T-helper 1 cell (primary cell): ENCODE data around the gene SNRPB.

Source experiments
- DNase-seq, 5 donors: peaks; one replicate each; pipeline ENCODE4 v3.0.0-alpha.2; 2012 to 2020

SNRPB gene

GRCh38 chr20:2473516-2473915, 2.9 kb upstream of the SNRPB start:
- DNase-seq = no peak

DNA sequence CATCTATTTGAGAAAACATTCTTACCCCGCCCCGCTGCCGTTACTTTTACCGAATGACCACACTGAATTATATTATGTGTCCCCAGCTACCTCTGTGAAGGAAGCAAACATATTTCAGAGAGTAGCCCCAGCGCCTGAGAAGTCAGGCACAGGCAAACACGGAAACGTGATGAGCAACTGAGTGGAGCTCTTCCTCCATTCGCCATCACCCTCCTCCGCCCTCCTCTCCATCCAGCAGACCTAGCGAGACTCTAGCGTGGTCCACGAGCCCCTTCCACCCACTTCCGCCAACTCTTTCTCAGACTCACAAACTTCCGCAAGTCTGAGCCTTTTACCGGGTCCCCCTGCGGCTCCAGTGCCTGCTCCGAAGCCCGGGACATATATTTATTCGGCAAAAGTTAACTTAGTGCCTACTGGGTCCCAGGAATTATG, 582 bp downstream of the SNRPB start:
- peak; percentile 34 to 70 (median 57) for DNase-seq

GRCh38 chr20:2468581-2469407, 1.8 kb downstream of the SNRPB start:
- no peak for DNase-seq

DNA sequence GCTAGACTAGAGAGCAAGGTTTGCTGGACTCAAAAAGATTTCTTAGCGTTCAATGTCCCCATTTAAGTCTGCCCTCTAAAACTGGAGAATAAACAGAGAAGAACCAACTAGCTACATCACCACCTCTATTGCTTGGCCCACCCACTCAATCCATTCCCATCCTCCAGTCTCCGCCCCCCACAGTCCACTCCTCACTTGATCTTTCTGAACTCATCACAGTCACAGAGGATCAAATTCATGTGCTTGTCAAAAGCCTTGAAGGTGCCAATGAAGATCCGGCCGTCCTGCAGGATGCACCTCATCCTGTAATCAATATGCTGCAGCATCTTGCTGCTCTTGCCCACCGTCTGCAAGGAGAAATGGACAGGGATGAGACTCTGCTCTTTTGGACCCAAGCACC, 3.2 kb downstream of the SNRPB start:
- no peak for DNase-seq

DNA sequence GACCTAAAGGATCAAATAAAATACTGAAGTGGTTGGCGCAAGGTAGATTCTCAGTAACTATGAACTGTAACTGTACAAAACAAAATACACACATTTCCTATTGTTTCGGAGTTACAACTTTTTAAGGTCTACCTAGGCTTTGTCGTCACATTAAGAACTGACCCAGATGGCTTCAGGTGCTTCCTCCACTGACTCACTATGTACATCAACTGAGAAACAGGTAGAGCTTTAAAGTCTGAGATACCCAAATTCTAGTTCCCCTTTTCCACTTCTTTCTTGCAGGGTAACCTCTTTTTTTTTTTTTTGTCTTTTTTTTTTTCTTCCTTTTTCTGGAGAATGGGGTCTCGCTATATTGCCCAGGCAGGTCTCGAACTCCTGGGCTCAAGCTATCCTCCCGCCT, 5.5 kb downstream of the SNRPB start:
- no peak for DNase-seq

- no peak for DNase-seq
These were observed 6.8 kb downstream of the SNRPB start for GRCh38 chr20:2463616-2464365.

GRCh38 chr20:2462484-2462883, 8.1 kb downstream of the SNRPB start:
- no peak for DNase-seq

DNA sequence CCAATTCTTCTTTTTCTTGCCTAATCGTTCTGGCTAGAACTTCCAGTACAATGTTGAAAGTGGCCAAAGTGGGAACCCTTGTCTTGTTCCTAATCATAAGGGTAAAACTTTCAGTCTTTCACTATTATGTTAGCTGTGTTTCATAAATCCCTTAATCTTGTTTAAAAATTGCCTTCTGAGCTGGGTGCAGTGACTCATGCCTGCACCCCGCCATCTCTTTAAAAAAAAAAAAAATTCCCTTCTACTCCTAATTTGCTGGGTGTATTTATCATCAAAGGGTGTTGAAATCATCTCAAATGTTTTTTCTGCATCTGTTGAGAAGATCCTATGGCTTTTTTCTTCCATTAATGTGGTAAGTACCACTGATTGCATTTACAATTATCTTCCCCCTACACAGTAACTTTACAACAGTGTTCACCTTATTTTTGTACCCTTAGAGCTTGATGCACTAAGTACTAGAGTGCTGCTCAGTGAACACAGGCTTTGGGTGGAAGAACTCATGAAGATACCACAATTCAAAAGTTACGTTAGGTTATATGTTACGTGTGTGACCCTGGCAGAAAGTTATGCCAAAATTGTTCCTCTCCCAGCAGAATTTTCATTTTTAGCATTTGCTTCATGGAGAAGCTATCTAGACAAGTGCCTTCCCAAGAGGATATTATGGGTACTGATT, 9.7 kb downstream of the SNRPB start:
- DNase-seq = no peak

GRCh38 chr20:2459981-2460751, 10.4 kb downstream of the SNRPB start:
- DNase-seq = no peak

GRCh38 chr20:2458919-2459499, 11.6 kb downstream of the SNRPB start:
- no peak for DNase-seq

GRCh38 chr20:2455771-2456497, 14.7 kb downstream of the SNRPB start:
- DNase-seq = no peak

- no peak for DNase-seq
These were observed 16.8 kb downstream of the SNRPB start for GRCh38 chr20:2453792-2454191.

GRCh38 chr20:2451939-2452732, 18.5 kb downstream of the SNRPB start:
- DNase-seq = peak; percentile 16 to 53 (median 47)

- no peak for DNase-seq
These were observed 19.2 kb downstream of the SNRPB start for GRCh38 chr20:2451422-2451821.

DNA sequence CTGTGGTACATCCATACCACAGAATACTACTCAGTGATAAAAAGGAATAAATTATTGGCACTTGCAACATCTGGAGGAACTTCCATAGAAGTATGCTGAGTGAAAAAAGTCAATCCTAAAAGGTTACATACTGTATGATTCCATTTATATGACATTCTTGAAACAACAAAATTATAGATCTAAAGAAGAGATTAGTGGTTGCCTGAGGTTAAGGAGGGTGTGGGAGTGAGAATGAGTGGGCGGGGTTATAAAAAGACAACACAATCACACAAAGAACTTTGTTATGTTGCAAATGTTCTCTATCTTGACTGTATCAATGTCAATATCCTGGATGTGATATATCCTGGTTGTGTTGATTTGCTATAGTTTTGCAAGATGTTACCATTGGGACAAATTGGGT, 21.2 kb downstream of the SNRPB start:
- no peak for DNase-seq

DNA sequence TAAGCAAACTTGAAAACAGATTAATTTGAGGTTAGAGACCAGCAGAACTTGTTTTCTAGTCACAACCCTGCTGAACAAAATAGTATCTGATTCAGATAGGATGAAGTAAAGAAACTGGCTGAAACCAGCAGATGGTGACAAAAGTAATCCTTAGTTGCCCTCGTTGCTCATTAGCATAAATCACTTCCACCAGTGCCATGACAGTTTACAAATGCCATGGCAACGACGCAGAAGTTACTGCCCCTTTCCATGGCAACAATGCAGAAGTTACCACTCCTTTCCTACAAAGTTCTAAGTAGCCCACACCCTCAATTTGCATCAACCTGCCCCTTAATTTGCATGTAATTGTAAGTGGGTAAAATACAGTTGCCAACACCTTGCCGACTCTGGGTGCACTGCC, 23.7 kb downstream of the SNRPB start:
- no peak for DNase-seq

GRCh38 chr20:2431185-2431584, 39.4 kb downstream of the SNRPB start:
- no peak for DNase-seq

- DNase-seq = no peak
These were observed 40.1 kb downstream of the SNRPB start for GRCh38 chr20:2430538-2430937.

GRCh38 chr20:2429051-2429450, 41.5 kb downstream of the SNRPB start:
- DNase-seq = no peak

- no peak for DNase-seq
These were observed 49.3 kb downstream of the SNRPB start for GRCh38 chr20:2421247-2421646.

GRCh38 chr20:2420510-2420909, 50.1 kb downstream of the SNRPB start:
- DNase-seq = no peak
